GM19351 (cell line): ENCODE results near the gene LAPTM4A.
"Not testable (repeated sequence)": the region's sequence is repeated elsewhere in the genome, so short reads cannot be mapped to it uniquely, and the experiment has no call there.

Experiments
- ATAC-seq: cut with Tn5 transposase; IDR thresholded peaks from one replicate; pipeline ENCODE4 v1.9.1; 2021; ENCODE audit warnings: mild to moderate bottlenecking, moderate library complexity; ENCODE audit not compliant: unreplicated experiment

Gene LAPTM4A

DNA sequence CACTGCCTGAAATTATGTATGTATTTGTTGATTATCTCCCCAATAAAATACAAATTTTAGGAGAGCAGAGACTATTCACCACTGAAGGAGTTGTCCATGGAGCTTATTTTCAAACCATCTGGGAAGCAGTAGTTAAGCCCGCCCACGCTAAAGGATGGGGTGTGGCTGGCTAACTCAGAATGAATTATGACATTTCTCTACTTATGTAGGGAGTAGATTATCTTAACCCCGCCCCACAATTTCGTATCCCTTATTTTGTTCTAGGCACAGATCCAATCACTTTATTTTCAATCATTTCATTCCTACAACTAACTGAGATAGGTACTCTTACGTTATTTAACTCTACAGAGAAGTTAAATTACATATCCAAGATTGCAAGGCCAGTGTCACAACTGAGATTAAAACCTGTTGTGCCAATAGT, 1.4 kb upstream of the LAPTM4A start:
- ATAC-seq: no peak

DNA sequence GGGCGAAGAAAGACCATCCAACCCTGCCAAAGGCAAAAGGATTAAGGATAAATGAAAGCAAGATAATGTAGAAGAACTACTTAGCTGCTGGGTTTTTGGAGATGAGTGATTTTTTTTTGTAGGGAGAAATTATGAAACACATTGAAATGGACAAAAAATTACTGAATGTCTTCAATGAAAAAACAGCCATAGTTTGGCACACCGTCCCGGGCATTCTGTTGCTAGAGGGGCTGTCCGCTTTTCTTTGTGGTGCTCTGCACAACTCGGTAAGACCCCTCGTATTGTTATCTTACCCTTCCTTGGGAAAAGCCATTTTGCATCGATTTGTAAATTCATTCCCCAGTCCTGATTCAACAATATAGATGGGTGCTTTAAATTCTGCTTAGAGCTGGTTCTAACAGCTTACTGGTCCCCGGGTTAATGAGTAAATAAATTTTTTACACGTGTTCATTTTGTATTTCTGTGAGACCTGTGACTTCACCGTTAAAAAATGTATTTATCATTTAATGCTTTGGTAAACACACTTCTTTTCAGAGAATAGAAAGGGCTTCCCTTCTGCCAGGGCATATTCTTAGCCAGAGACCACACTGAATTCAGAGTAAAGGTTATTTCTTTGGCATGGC, 912 bp upstream of the LAPTM4A start:
- ATAC-seq: no peak

DNA sequence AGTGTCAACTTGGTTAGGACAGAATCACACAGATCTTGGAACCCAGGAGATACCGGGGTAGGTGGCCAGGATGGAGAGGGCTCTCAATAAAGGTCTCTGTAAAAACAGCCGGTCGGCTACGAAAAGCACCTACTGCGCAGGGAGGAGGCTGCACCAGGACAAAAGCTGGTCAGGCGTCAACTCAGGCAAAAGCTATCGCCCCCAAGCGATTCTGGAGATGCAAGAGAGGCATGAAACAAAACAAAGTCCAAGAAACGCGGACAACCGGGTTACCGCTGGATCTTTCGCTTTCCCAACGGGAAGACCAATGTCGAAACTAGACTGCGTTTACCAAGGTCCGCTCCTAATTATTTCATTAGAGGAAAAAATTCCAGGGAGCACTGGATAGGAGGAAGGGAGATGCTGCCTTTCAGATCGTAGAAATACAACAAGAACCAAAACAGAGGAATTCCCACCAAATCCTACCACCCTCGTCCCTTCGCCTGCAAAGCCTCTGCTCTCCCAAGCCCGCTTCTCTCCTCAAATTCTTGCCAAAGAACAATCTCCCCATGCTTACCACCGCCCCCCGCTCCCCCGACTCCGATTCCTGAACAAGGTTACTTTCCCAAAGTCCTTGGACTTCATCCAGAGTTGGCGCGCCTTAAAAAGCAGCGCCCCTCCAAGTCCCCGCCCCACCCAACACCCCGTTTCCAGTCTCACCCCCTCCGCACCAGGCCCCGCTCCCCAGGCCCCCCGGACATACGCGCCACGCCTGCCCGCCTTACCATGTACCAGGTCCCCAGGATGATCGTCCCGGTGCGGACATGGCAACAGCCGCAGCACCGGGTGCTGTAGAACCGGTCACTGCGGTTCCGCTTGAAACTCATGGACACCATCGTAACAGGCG, 539 bp downstream of the LAPTM4A start:
- peak; percentile 21 for ATAC-seq

DNA sequence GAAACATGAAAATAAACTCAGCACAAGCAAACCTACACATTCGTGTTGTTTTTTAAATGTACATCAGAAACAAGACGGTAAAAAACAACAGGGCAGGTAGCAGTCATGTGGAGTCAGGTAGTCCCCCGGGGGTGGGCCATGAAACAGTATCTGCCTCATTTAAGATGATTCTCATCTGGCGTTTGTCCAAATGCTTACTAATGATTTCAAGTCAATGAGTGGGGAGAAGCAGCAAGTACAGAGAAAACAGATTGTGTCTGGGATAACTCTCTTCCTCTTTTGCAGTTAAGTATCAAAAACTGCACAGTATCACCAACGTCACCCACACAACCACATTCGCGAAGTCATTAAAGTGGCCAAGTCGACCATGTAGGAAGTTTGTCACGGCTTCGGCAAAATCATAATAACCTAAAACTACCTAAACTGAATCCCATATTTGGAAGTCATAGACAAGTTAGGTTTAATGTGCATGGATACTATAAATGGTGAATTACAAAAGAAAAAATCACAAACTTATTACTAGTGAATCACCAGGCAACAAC, 1.3 kb downstream of the LAPTM4A start:
- ATAC-seq: peak; percentile 36

DNA sequence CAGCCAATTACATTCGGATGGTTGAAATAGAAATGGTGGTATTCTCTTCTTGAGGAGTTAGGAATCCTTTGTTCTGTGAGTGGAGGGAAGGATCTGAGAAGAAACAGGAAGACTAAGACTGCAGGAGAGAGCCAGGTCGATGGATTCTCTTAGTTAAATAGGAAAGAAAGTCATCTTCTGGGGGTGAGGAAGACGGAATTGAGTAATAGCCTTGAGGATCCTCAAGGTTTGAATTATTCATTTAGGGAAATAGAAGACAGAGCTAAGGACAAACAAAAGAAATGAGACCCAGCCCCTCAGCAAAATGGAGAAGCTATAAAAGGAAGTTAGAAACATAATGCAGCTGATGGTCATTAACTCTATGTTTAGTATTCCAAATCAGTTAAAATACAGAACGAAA, 1.8 kb downstream of the LAPTM4A start:
- no peak for ATAC-seq

DNA sequence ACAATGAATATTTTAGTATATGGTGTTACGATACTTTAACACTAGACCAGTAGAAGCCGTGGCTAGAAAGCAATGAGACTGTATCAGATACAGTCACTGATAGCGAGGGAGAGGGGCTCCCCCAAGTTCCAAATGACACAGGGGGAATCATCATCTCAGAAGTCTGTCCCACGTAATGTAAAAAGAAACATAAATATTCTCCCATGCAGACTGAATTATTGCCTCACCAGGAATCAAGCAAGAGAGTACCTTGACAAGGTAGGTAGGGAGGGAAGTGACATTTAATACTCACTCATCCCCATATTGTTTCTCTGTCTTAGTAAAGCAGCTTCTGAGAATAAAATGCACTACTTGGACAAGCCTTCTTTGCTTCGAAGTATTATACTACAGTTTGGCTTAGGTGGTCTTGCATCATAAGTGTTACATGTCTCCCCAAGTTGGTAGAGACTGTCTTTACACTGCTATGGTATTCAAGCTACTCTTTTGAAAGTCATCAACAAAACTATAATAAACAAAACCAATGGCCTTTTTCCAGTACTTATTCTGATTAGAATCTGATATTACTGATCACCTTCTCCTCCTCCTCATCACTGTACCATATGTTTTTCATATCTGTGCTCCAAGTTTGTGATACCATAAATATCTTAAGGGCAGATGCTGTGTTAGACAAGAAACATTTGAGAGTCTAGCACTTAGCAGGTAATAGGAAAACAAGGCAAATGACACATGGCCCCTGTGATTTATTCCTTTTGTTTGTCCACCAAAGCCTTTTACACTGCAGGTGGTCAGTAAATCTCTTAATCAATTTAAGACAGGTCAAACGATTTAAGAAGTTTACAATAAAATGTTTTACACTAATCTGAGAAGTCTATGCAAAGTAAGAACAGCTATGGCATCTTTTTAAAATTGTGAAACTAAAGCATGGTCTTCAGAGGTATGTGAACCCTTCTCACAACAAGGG, 2.7 kb downstream of the LAPTM4A start:
- no peak for ATAC-seq

DNA sequence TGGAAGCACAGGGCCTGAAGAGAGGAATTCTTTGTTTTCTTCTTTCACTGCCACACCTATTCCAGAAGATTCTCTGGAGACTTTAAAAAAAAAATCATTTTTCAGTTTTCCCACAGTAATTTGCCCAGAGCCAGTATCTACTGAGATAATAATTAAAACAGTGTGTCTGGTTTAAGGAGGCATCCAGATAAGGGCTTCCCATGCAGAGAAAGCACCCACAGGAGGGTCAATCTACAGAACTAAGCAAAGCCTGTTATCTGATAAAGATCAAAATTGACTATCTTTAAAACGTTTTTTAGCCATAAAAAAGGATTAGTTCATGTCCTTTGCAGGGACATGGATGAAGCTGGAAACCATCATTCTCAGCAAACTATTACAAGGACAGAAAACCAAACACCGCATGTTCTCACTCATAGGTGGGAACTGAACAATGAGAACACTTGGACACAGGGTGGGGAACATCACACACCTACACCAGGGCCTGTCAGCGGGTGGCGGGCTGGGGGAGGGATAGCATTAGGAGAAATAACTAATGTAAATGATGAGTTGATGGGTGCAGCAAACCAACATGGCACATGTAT, 5.6 kb downstream of the LAPTM4A start:
- not testable (repeated sequence) for ATAC-seq

DNA sequence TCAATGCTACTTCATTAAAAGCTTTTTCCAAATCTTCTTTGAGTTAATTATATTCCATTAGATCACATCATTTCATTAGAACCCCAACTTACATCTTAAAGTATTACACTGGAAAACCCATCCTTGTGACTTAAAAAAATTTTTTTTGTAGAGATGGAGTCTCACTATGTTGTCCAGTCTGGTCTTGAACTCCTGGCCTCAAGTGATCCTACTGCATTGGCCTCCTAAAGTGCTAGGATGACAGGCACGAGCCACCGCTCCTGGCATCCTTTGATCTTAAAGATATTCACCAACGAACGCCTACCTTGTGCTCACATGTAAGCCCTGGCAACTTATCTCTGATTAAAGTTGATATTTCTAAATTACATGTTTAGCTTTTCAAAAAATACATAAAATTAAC, 6.7 kb downstream of the LAPTM4A start:
- no peak for ATAC-seq

DNA sequence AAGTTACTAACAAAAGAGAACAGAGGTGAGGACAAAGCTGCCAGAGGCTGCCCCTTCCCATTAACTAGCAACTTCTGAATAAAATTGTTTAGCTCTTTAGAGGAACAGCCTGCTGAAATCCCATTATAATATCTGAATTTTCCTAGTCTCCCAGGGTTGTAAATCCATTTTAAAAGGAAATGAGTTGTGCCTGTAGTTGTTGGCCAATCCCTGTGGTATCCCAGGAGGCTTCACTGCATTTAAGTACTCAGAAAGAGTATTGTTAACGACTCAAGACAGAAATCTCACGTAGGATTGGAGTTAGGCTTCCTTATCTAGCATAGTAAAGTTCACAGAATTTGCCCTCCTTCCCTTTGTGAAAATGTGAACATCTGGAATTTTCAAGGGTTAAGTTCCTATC, 8.9 kb downstream of the LAPTM4A start:
- ATAC-seq: no peak

DNA sequence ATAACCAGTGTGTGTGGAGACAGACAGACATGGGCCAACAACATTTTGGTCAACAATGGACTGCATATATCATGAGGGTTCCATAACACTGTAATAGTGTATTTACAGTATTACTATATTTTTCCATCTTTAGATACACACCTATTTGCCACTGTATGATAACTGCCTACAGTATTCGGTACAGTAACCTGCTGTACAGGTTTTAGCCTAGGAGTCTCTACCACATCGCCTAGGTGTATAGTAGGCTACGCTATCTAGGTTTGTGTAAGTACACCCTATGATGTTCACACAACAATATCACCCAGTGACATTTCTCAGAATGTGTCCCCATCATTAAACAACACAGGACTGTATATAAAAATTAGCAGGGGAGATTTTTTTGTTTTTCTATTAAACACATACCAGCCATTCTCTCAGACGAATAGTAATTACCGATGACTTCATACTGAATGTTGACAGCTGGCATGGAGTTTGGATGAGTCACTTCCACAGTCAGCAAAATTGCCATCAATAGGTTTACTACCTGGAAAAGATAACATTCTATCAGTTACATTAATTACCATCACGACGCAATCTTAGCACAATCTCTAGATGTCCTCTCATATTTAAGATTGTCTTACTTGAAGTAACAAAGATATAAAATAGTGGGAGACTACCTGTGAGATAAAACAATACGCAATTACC, 10.8 kb downstream of the LAPTM4A start:
- ATAC-seq: no peak

DNA sequence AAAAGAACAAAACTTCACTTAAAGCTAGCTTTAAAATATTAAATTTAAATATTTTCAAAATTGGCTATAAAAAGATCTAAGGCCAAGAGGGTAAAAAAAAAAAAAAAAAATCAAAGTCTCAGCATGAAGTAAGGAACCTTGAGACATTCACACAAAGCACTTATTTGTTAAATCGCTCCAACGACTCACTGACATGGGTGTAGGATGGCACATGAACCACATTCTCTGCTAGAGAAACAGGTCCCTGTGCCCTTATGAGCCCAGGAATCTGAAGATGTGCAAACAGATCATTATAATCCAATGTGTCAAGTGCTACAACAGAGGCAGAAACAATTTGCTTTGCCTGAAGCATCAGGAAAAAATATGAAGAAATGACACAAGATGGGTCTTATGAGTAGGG, 13.8 kb downstream of the LAPTM4A start:
- no peak for ATAC-seq

DNA sequence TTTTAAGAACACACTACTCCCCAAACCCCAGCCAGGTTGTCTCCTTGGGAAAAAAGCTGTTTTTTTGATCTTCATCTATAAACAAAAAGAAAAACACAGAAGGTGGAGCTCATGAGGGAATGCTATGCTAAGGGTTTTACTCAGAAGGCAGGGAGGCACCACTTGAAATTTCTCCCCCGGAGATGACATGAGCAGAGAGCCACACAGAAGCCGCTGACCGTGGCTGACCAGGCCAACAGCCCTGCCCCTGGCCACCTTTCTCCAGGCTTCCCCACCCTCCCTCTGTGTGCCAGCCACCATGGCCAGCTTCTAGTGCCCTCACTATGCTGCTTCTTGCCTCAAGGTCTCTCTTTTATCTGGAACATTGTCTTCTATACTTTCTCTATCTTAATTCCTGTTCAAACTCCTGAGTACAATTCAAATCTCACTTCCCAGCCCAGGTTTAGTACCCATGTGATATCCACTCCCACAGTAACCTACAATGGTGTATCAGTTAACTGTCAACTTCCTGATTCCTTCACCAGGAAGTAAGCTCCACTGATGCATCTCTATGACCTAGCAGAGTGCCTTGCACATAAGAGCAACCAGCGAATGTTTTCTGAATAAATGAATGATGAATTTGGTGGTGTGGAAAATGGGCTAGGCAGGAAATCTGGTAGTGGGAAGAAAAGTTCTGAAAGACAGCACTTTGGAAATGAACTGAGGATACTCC, 15.3 kb downstream of the LAPTM4A start:
- peak; percentile 67 for ATAC-seq

DNA sequence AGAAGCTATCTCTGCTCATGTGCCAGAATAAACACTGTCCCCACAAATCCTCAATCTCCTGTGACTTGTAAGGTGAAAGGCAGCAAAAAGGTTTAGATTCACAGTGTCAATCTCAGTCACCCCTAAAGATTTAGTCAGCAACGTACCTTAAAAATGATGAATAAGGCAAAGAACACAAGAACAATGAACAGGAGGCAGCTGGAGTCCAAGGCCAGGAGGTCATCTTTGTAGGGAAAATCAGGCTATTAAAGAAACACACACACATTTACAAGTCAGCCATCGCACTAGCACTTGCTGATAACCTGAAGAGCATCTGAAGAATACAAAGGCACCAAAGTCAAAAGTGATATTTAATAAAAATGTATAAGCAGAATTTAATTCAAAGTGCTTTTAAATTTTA, 16.6 kb downstream of the LAPTM4A start:
- no peak for ATAC-seq

DNA sequence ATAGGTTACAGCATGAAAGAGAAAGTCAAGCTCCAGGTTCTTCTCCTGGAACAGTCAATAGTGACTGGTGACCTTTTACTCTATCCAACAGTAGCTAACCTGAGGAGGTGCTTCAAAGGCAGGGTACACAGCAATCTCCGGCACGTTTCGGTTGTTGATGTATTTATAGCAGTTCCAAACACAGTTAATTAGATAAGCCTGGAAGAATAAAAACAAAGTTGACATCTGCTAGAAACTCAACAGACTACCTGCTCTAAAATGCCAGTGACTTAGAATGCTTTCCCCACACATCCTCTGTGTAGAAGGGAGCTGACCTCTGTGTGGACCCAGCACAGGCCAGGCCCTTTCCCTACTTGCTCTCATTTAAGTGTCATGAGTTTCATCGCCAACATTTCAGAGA, 17.2 kb downstream of the LAPTM4A start:
- ATAC-seq: no peak

DNA sequence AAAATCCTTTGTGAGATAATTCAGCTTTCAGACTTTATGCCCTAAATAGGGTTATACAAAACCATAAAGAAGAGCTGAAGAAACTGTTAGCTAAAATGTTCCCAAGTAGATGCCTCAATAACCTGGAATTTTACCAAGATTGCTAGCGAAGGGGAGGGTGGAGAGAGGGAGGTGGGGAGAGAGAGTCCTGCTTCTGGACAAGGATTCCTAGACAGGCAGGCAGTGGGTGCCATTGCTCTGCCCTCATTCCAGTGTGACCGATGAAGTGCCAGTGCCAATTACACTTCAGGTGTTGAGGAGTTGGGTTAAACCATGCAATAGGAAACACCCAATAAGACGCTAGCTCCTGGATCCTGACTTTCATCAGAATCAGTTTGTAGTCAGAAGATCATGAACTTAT, 18.1 kb downstream of the LAPTM4A start:
- ATAC-seq: no peak

DNA sequence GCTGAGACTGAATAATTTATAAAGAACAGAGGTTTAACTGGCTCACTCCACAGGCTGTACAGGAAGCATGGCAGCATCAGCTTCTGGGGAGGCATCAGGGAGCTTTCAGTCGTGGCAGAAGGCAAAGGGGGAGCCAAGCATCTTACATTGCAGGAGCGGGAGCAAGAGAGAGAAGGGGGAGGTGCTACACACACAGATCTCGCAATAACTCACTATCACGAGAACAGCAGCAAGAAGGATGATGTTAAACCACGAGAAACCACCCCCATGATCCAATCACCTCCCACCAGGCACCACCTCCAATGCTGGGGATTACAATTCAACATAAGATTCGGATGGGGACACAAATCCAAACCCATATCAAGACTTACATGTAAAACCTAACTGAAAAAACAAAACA, 21.2 kb downstream of the LAPTM4A start:
- no peak for ATAC-seq

DNA sequence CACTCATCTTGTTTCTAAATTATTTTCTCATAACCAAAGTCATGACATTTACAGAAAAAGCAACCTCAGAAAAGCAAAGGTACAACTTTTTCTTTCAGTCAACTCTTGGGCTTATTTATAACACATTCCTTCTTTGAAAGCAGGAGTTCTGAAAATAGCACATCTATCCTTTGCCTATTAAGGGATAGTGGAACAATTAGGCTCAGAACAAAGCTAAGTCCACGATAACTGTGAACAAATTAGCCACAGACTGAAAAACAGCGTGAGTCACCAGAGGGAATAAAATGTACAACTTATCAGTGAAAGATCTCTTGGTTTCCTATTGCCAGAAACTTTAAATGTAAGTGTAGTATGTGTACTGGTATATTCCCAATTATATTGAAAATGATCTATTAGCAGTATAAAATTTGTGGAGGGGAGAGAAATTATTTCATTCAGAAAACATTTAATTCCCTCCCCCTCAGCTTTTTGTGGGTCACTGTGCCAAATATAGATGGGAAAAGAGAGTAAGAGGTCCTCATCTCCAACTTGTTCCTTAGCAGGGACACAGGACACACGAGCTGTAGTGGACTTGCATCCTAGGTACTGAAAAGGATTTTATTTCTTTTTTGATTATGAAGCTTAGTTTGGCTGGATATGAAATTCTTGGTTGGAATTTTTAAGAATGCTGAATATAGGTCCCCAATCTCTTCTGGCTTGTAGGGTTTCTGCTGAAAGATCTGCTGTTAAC, 23.6 kb downstream of the LAPTM4A start:
- no peak for ATAC-seq

DNA sequence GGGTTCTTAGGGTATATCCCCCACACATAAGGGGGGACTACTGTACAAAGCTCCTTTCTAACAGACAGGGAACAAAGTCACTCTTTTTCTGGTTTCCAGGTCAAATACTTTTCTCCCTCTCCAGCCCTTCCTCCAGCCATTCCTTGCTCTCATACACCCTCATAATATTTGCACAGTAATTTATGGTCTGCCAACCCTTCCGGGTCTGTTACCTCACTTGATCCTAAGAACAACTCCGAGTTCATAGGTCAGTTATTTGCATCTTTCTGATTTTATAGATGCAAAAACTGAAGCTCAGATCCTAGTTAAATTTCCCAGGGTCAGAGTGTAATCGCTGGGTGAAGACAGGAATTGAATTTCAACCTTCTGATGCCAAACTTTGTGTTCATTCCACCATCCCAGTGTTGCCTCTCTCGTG, 24.2 kb downstream of the LAPTM4A start:
- ATAC-seq: no peak
